CD4-positive, alpha-beta T cell treated with Interleukin-10 for 1 hour (primary cell): Measurements from ENCODE around the gene NCKAP5.

Source experiments
- DNase-seq: peaks from one replicate; pipeline ENCODE4 v3.0.0-alpha.2; 2020

NCKAP5 gene

GRCh38 chr2:133317178-133317577 is 251.1 kb downstream of the NCKAP5 start:
- no peak for DNase-seq

DNA sequence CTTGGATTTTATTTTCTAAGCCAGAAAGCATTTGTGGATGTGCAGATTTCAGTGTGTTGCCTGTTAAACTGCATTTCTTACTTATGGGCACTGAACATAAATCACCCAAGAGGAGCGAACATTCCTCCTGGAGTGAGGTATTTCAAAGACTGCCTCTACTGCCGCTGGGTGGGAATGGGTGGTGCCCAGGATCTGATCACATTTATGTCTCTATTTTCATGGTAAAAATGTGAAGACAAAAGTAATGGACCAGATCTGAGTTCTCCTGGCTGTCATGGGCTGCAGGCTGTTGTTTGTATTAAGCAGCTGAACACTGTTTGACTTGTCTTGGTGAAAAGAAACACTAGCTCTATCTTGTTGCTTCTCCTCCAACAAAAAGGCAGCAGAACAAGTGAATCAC is 251.7 kb downstream of the NCKAP5 start:
- DNase-seq, result no peak

DNA sequence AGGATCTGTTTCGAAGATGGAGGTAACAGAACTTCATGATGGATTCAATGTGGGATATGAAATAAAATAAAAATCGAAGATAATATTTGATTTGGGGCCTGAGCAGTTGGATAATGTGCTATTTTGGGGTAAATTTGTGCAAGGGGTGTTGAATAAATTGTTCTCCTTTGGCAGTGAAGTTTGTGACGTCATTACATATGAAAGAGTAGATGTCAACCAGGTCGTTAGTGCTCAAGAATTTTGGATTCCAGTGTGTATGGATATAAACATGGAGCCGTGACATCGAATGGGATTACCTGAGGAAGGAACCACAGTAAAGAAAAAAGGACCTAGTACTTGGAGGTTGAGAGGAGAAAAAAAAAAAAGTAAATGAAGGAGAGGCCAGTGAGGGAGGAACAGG is 253.0 kb downstream of the NCKAP5 start:
- DNase-seq, result no peak

GRCh38 chr2:133314795-133315194 is 253.5 kb downstream of the NCKAP5 start:
- no peak for DNase-seq

DNA sequence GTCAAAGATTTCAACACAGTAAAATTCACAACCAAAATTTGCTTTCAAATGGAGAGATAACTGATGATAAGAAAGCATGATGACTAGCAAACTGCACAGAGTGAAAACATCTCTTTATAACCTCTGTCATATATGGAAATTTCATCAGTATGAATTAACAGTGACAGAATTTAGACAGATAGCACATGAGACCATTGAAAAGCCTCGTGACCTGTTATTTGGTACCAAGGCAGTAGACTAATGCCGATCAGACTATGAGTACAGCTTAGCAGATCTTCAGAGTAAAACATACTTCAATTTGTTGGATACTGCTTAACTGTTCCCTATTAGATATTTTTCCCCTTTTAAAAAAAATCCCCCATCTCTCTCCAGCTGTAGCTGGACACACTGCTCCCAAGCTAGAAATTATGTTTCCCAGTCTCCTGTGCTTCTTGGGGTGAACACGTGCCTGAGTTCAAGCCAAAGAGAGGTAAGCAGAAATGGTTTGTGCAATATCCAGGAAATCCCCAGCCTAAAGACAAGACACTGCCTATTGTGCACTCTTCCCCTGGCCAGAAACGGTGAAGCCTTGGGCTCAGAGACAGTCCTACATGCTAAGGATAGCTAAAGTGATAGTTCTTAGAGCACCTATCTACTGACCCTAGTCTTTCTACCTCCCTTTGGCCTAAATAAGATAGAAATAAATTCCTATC is 256.1 kb downstream of the NCKAP5 start:
- DNase-seq, result no peak

DNA sequence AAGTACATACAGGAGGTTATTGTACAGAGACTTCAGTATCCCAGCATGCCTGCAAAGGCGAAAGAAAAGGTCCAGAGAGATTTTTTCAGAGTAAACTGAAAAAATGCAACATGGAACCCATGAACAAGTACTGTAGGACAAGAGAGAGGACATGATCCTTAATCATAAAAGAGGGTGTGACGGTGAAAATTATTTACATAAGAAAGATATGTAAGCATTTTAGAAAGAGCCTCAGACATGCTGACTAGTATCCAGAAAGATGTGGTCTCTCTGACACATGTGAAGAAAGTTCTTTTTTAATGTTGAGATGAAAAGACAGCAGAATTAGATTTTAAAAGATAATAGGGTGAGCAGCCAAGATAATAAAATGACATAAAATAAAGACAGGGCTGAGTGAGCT is 262.0 kb downstream of the NCKAP5 start:
- no peak for DNase-seq

GRCh38 chr2:133304344-133304743 is 263.9 kb downstream of the NCKAP5 start:
- DNase-seq, result no peak

DNA sequence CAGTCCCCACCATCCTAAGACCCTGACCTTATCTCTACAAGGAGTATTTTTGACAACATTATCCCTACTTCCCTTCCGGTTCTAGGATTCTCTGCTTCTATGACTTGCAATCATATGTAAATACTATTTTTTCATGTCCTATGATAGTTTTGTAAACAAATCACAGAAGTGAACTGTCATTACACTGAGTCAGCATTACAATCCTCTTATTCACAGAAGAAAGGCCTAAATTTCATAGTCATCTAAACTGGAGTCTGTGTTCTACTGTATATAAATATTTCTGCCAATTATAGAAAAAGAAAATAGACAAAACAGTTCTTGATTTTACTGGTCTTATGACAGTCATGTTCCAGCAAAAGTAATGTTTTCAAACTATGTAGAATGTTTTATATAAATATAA is 265.1 kb downstream of the NCKAP5 start:
- DNase-seq, result no peak

DNA sequence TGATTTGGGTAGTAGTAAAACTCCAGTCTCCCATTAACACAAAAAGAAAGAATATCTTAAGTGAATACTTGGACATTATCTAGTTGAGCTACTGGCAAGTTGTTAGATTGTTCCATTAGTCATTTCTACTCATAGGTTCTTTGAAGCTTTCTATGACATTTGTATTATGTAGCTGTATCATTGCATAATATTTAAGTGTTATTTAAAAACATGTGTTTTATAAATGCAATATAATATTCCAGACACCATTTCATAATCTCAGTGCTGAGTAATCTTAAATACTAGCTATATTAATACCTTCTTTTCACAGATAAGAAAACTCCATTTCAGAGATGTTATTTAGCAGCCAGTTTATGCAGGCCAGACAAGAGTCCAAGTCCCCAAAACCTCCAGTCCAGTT is 271.9 kb downstream of the NCKAP5 start:
- DNase-seq, result no peak

DNA sequence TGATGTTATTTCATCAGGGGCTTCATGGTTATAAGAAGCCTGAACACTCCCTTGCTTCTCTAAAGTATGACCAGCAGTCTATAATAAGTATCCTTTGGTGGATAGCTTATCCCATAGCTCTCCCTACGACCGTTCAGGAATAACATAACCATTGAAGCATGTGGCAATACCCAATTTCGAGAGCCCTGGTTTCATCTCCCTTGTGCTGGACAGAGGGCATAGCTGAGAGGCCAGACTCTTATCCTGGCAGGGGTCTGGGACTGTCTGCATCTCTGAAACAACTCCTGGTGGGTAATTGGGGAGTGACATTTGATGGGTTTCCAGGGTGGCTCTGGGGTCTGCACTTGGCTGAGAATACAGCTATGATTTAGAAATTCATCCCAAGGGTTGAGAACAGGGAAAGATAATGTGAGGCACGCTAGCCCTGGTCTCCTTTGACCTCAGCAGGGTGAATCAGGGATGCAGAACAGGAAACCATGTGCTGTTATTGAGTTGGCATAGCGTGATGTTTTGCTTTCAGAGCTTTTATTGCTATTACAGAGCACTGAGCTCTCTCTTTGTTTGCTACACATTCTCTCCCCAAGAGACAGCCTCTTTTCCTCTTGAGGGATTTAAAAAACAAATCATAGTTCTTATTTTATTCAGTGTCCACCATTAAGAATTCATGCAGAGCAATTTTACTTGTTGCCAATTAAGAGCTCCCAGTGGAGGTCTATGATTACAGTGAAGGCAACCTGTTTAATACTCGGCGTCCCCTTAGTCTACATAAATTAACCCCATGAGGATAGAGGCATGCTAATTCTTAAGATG is 274.5 kb downstream of the NCKAP5 start:
- DNase-seq, result no peak

DNA sequence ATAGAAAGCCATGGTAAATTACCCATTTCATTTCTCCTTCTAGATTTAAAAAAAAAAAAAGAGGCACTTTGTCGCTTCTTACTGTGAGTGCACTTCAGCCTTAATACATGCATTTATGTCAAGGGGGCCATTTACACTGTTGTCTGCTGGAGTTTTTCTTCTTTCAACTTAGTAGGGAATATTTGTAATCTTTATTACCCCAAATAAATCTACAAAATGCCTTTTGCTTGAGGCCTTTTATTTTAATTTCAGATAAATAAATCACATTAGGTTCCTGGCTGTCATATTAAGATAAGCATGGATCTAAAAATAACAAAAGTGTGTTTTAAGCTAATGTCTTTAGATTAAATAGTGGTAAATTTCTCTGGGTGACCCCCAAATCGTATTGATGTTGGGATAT is 276.0 kb downstream of the NCKAP5 start:
- DNase-seq, result no peak

GRCh38 chr2:133287709-133288108 is 280.6 kb downstream of the NCKAP5 start:
- DNase-seq, result no peak

GRCh38 chr2:133286326-133286922 is 281.8 kb downstream of the NCKAP5 start:
- no peak for DNase-seq

DNA sequence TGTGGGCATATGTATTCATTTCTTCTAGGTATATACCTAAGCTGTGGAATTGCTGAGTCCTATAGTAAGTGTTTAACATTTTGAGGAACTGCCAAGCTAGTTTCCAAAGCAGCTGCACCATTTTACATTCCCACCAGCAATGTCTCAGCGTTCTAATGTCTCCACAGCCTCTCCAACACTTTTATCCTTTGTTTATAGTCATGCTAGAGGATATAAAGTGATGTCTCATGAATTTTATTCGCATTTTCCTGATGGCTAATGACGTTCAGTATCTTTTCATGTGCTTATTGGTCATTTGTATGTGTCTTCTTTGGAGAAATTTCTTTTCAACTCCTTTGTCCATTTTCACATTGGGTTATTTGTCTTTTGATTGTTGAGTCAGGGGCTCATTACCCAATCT is 295.2 kb downstream of the NCKAP5 start:
- no peak for DNase-seq

DNA sequence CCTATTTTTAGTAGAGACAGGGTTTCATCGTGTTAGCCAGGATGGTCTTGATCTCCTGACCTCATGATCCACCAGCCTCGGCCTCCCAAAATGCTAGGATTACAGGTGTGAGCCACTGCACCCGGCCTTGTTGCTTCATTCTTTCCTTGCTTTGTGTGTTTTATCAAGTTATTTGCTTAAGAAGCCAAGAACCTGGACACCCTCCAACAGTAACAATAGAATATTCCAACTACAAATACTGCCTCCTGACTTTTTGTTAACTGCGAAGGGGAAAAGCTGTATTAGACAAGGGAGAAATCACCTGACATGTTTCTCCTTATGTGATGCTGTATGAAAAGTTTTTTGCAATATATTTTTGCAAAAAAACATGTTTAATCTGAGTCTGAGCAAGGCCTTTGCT is 297.2 kb downstream of the NCKAP5 start:
- DNase-seq, result no peak

DNA sequence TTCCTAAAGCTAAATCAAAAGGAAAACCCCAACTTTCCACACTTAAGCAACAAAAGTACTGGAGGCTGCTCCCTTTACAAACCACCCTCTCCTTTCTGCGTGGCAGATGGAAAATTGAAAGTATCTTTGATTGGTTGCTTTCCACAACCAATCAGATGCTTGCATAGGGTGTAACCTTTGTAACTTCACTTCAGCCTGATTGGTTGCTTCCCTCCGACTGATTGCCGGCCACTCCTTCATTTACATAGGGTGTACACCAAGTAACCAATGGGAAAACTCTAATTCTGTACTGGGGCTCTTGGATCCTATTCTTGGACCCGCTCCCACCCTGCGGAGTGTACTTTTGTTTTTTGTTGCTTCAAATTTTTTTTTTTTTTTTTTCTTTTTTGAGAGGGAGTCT is 297.7 kb downstream of the NCKAP5 start:
- DNase-seq, result no peak

DNA sequence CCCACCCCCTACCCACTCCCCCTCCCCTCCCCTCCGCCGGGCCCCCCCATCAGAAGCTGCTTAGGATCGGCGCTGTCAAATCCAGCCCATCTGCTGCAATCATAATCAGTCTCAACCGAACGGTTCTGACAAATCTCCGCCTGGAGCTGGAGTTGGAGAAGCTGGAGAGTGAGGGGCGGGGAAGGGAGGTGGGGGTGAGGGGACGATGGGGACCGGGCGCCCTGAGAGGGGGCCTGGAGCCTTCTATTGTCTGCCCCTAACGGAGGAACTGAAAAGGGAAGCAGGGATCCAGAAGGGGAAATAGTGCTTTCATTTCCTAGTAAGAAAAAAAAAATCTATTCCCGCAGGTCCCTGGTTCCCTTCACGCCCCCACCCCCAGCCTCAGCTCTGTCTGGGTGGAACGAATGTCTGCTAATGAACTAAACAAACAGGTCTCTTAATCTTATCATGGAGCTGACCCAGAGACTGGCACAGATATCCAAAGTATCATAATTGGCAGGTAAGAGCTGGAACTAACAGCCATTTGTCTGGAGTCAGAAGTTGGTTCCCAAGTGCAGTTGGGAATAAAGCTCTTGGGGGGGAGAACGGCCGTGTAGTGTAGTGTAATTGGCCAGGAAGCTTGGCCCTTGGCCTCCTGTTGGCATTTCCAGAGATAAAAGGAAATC is 301.2 kb downstream of the NCKAP5 start:
- no peak for DNase-seq

- no peak for DNase-seq
These were observed 302.0 kb downstream of the NCKAP5 start for GRCh38 chr2:133266041-133266925.

DNA sequence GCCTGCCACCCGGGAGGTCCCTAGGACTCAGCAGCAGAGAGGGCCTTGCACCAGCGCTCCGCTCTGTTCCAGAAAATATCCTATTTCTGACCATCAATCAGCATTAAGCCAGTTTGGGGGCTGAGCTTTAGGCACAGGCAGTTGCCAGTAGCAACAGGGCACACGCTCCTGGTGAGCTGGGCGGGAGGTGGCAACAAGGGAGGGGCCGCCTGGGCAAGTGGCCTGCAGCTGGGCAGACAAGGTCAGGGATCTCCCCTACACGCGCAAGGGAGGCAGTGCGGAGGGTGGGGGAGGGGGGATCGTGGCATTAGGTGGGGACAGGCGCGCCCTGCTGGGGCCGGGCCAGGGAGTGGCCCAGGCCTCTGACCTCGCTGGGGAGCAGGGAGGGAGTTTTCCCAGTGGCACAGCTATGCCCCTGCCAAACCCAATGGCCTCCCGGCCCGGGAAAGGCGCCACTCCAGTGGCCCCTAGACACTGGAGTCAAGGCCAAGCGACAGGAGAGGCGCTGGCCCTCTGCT is 302.8 kb downstream of the NCKAP5 start:
- DNase-seq, result no peak

- DNase-seq, result no peak
These were observed 303.3 kb downstream of the NCKAP5 start for GRCh38 chr2:133264989-133265401.

DNA sequence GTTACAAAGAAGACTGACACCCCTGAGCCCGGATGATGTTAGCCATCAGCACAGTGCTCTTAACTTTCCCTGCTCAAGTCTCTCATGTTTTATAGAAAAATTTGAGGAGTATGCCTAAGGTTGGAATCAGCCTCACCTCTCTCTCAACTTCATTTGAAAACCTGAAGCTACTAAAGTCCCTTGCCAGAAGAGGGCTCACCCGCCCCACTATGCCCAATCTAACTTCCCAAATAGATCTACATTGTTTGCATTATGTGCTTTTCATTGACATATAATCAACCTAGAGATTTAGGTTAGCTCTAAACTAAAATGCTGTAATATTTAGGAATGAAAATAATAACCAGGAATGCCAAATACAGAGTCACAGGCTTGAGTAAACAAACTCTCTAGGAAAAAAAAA is 305.4 kb downstream of the NCKAP5 start:
- DNase-seq, result no peak

DNA sequence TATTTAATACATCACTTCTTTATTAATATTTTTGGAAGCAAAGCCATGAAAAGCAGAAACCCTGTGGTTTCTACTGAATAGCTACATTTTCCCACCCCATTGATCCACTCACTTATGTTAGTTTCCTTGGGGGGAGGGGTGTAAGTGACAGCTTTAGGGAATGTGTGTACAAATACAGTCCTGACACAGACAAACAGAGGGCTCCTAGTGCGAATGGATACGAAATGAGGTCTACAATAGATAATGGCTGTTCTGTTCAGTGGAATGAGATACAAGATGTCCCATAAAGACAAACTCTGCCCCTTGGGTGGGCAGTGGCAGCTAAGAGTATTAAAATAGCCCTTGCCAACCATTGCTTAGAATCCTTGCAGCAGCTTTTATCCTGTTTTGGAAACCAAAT is 312.9 kb downstream of the NCKAP5 start:
- DNase-seq, result no peak
